ENCODE measurements around the gene SLAMF6. TPM values are rescaled to one million over a fixed set of nuclear protein-coding genes. Genes with fewer than 3 reads are reported as not detected.

Gene SLAMF6
- total and polyA plus RNA-seq, 2 experiments from 2014 or later = not detected

DNA sequence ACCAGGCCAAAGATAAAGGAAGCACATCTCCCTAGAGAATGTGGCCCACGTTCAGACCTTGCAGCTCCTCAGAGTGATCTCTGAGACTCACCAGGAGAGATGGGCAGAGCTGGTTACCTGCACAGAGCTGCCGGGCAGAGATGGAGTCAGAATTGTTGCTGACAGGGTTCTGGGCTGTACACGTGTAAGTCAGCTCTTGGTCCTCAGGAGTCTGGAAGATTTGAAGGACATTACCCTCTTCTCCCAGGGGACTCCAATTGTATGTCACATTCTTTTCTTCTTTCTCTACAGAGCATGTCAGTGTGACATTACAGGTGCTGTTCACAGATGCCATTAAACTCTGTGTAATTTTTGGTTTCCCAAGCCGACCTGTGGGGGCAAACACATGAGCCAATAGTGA, 30.7 kb upstream of the SLAMF6 start:
- H3K36me3 ChIP-seq (replicated peaks; ENCODE audit: insufficient read depth, low read depth) = no peaks in the 10 kb centered on the region
- no peaks in the 10 kb centered on the region for H3K79me2 ChIP-seq
- H3K27ac ChIP-seq = no peak overlapping the region
- H3K4me2 ChIP-seq = no peak overlapping the region
- DNase-seq (ENCODE audit: low spot score) = no peak
- H3K27me3 ChIP-seq = no peaks in the 10 kb centered on the region
- H3K4me1 ChIP-seq (ENCODE audit: insufficient read depth) = no peaks in the 10 kb centered on the region
- TF ChIP-seq CTCF (IDR thresholded peaks at IDR 0.05; ENCODE audit: poor library complexity) (no peak), EZH2 (IDR thresholded peaks at IDR 0.05; ENCODE audit: borderline replicate concordance) (no peak), EZH2phosphoT487 (IDR thresholded peaks at IDR 0.05; ENCODE audit: low read depth, severe bottlenecking, unreplicated experiment) (no peak)
- no peaks in the 10 kb centered on the region for H3K9me3 ChIP-seq (ENCODE audit: low read depth)
- no peak overlapping the region for H3K4me3 ChIP-seq
- 82% methylated on average over 4 of the region's 4 CpGs for WGBS (ENCODE audit: low lambda C conversion rate, missing lambda C conversion rate)
- H4K20me1 ChIP-seq (ENCODE audit: insufficient read depth, poor library complexity, severe bottlenecking) = no peaks in the 10 kb centered on the region
- H3K9me2 ChIP-seq (replicated peaks; ENCODE audit: insufficient read depth) = no peaks in the 10 kb centered on the region
- no peak overlapping the region for H2AFZ ChIP-seq

GRCh38 chr1:160552425-160552824, 29.4 kb upstream of the SLAMF6 start:
- Histone ChIP-seq H2AFZ (no peak overlapping the region), H3K79me2 (no peaks in the 10 kb centered on the region), H4K20me1 (ENCODE audit: insufficient read depth, poor library complexity, severe bottlenecking) (no peaks in the 10 kb centered on the region), H3K27ac (no peak overlapping the region), H3K4me3 (no peak overlapping the region), H3K4me1 (ENCODE audit: insufficient read depth) (no peaks in the 10 kb centered on the region), H3K9me3 (ENCODE audit: low read depth) (no peaks in the 10 kb centered on the region), H3K27me3 (no peaks in the 10 kb centered on the region), H3K4me2 (no peak overlapping the region), H3K9me2 (replicated peaks; ENCODE audit: insufficient read depth) (no peaks in the 10 kb centered on the region), H3K36me3 (replicated peaks; ENCODE audit: insufficient read depth, low read depth) (no peaks in the 10 kb centered on the region)
- no peak for TF ChIP-seq EZH2phosphoT487 (IDR thresholded peaks at IDR 0.05; ENCODE audit: low read depth, severe bottlenecking, unreplicated experiment)
- TF ChIP-seq CTCF (IDR thresholded peaks at IDR 0.05; ENCODE audit: poor library complexity) = no peak
- no peak for TF ChIP-seq EZH2 (IDR thresholded peaks at IDR 0.05; ENCODE audit: borderline replicate concordance)
- WGBS (ENCODE audit: low lambda C conversion rate, missing lambda C conversion rate) = 82% methylated on average over 2 of the region's 2 CpGs
- no peak for DNase-seq (ENCODE audit: low spot score)

DNA sequence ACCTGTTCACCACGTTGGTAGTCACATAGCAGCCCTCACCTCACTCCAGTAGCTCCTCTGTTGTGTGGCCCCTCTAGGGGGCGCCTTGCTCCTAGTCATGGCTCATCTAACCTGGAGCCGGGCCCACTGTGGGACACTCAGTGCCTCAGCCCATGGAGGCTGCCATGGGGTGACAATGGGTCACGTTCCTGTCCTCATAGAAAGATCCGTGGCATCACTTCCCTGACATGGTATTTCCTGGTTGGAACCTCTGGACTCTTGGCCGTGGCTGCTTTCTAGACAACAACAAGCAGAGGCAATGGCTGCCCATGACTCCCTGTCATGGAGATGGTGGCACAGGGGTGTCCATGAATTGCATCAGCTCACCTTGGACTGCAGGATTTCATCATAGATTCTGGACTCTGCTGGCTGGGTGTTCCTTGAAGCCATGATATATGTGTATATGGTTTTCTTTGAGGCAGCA, 27.5 kb upstream of the SLAMF6 start:
- Histone ChIP-seq H3K27ac (no peak overlapping the region), H3K79me2 (no peaks in the 10 kb centered on the region), H3K4me1 (ENCODE audit: insufficient read depth) (no peaks in the 10 kb centered on the region), H3K9me2 (replicated peaks; ENCODE audit: insufficient read depth) (no peaks in the 10 kb centered on the region), H2AFZ (no peak overlapping the region), H3K27me3 (no peaks in the 10 kb centered on the region), H3K9me3 (ENCODE audit: low read depth) (no peaks in the 10 kb centered on the region), H4K20me1 (ENCODE audit: insufficient read depth, poor library complexity, severe bottlenecking) (no peaks in the 10 kb centered on the region), H3K4me2 (no peak overlapping the region), H3K36me3 (replicated peaks; ENCODE audit: insufficient read depth, low read depth) (no peaks in the 10 kb centered on the region), H3K4me3 (no peak overlapping the region)
- no peak for TF ChIP-seq EZH2phosphoT487 (IDR thresholded peaks at IDR 0.05; ENCODE audit: low read depth, severe bottlenecking, unreplicated experiment)
- TF ChIP-seq EZH2 (IDR thresholded peaks at IDR 0.05; ENCODE audit: borderline replicate concordance) = no peak
- no peak for DNase-seq (ENCODE audit: low spot score)
- WGBS (ENCODE audit: low lambda C conversion rate, missing lambda C conversion rate) = 83% methylated on average over 6 of the region's 6 CpGs

- Histone ChIP-seq H3K79me2 (no peaks in the 10 kb centered on the region), H3K4me2 (no peak overlapping the region), H3K27ac (no peak overlapping the region), H3K9me3 (ENCODE audit: low read depth) (no peaks in the 10 kb centered on the region), H2AFZ (no peak overlapping the region), H4K20me1 (ENCODE audit: insufficient read depth, poor library complexity, severe bottlenecking) (no peaks in the 10 kb centered on the region), H3K4me1 (ENCODE audit: insufficient read depth) (no peaks in the 10 kb centered on the region), H3K36me3 (replicated peaks; ENCODE audit: insufficient read depth, low read depth) (no peaks in the 10 kb centered on the region), H3K4me3 (no peak overlapping the region), H3K27me3 (no peaks in the 10 kb centered on the region), H3K9me2 (replicated peaks; ENCODE audit: insufficient read depth) (no peaks in the 10 kb centered on the region)
- 96% methylated on average over 3 of the region's 3 CpGs for WGBS (ENCODE audit: low lambda C conversion rate, missing lambda C conversion rate)
- TF ChIP-seq EZH2phosphoT487 (IDR thresholded peaks at IDR 0.05; ENCODE audit: low read depth, severe bottlenecking, unreplicated experiment) (no peak), EZH2 (IDR thresholded peaks at IDR 0.05; ENCODE audit: borderline replicate concordance) (no peak)
- DNase-seq (ENCODE audit: low spot score) = no peak
Observed at GRCh38 chr1:160549665-160550006, 26.6 kb upstream of the SLAMF6 start.

Data from hepatocyte (in vitro differentiated cells).